GM18868 (cell line): ENCODE data around the gene PTPN13.

ENCODE experiments used
- ATAC-seq: cut with Tn5 transposase; IDR thresholded peaks from one replicate; pipeline ENCODE4 v1.9.1; 2021; ENCODE audit warnings: mild to moderate bottlenecking, moderate library complexity; ENCODE audit not compliant: unreplicated experiment

The PTPN13 gene

GRCh38 chr4:86853209-86853608, 259.1 kb downstream of the PTPN13 start:
- ATAC-seq, result no peak

GRCh38 chr4:86855572-86855971, 261.5 kb downstream of the PTPN13 start:
- no peak for ATAC-seq

- no peak for ATAC-seq
Measured at GRCh38 chr4:86856896-86857295, 262.8 kb downstream of the PTPN13 start.

- no peak for ATAC-seq
Measured at GRCh38 chr4:86857341-86858052, 263.4 kb downstream of the PTPN13 start.
